Esophagus muscularis mucosa (tissue), 4 donors: ENCODE data around the gene PLIN5.

ENCODE experiments used
- EP300 ChIP-seq: sonication (generic); formaldehyde crosslinking; IDR thresholded peaks from one replicate; pipeline ENCODE4 v1.6.1; 2017; ENCODE audit warnings: antibody characterized with exemption
- POLR2A ChIP-seq: fragments of 450-650 bp; IDR thresholded peaks from one replicate; pipeline ENCODE4 v1.6.1; 2017; ENCODE audit warnings: antibody characterized with exemption, moderate library complexity, mild to moderate bottlenecking, low read depth
- POLR2AphosphoS5 ChIP-seq, 2 donors: sonication (generic); formaldehyde crosslinking; IDR thresholded peaks; one replicate each; pipeline ENCODE4 v1.6.1; 2017; ENCODE audit warnings: antibody characterized with exemption in 2 of 2
- TF ChIP-seq, protein P1 (sequence below), 3 experiments: fragments of 200-600 bp in 2 of 3; fragments of 450-650 bp in 1 of 3; sonication (generic) in 2 of 3; IDR thresholded peaks; one replicate each; pipeline ENCODE4 v1.5.1; 2017 to 2019; ENCODE audit warnings: antibody characterized with exemption in 3 of 3, mild to moderate bottlenecking in 2 of 3, moderate library complexity in 1 of 3

DNA sequence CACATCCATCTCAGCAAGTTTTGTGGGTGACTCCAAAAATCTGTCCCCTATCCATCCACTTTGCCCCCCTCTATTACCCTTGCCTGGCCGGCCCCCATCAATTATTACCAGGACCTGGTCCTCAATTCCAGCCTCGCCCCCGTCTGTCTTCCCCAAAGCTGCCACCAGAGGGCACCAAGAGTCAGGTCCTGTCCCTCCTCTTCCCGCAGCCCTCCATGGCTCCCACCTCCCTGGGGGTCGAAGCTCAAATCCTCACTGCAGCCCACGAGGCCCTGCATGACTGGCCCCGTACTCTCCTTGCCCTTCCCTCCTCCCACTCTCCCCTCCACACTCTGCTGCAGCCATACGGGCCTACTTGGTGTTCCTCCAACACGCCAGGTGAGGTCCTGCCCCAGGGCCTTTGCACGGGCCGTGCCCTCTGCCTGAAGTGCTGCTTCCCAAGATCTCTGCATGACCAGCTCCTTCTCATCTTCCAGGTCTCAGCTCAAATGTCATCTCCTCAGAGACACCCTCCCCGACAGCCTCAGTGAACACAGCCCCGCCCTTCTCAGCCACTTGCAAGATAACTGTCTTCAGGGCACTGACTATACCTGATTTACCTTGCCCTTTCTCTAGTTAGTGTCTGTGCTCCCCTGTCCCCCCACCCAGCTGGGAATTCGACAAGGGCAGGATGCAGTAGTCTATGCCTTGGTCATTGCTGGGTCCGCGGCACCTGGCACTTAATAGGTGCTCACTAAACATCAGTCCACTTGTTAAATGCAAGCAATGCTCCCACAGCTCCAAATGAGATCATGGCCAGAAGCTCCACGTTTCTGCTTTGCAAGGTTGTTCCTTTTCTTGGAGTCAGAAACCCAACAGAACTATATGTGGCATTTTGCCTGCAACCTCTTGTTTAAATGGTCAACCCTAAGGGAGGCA lies 41.3 kb upstream of the PLIN5 start:
- TF ChIP-seq POLR2A = no peak
- TF ChIP-seq, protein P1, sequence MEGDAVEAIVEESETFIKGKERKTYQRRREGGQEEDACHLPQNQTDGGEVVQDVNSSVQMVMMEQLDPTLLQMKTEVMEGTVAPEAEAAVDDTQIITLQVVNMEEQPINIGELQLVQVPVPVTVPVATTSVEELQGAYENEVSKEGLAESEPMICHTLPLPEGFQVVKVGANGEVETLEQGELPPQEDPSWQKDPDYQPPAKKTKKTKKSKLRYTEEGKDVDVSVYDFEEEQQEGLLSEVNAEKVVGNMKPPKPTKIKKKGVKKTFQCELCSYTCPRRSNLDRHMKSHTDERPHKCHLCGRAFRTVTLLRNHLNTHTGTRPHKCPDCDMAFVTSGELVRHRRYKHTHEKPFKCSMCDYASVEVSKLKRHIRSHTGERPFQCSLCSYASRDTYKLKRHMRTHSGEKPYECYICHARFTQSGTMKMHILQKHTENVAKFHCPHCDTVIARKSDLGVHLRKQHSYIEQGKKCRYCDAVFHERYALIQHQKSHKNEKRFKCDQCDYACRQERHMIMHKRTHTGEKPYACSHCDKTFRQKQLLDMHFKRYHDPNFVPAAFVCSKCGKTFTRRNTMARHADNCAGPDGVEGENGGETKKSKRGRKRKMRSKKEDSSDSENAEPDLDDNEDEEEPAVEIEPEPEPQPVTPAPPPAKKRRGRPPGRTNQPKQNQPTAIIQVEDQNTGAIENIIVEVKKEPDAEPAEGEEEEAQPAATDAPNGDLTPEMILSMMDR (IDR thresholded peaks at IDR 0.05) = peak; percentile 40 to 70 (median 52)
- no peak for TF ChIP-seq EP300
- no peak for TF ChIP-seq POLR2AphosphoS5 (IDR thresholded peaks at IDR 0.05)
